Measurements from ENCODE around the gene POLK.
"Not testable (repeated sequence)": the region's sequence is repeated elsewhere in the genome, so short reads cannot be mapped to it uniquely, and the experiment has no call there.

POLK gene

DNA sequence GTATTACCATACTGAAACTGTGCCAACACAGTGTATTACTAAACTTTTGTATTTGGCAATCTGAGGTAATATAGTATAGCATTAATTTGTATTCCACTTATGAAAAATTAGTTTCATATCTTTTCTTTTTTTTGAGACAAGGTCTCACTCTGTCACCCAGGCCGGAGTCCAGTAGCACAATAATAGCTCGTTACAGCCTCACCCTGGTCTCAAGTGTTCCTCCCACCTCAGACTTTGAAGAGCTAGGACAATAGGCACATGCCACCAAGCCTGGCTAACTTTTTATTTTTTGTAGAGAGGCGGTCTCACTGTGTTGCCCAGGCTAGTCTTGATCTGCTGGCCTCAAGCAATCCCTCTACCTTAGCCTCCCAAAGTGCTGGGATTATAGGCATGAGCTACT is 36.1 kb downstream of the POLK start:
- in situ Hi-C loops (cut with MboI; ENCODE audit: low sequenced_read_pairs): no loop called here

GRCh38 chr5:75550597-75550996 is 38.9 kb downstream of the POLK start:
- in situ Hi-C loops (cut with MboI; ENCODE audit: low sequenced_read_pairs): no loop called here

DNA sequence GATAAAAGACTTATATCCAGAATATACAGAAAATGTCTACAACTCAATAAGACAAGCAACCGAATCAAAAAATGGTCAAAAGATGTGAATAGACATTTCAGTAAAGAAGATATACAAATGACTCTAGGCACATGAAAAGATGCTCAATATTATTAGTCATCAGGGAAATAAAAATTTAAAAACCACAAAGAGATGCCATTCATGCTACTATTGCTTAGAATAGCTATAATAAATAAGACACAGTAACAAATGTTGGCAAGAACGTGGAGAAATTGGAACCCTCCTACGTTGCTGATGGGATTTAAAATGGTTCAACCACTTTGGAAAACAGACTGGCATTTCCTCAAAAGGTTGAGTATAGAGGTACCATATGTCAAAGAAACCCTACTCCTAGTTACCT is 39.8 kb downstream of the POLK start:
- in situ Hi-C loops (cut with MboI; ENCODE audit: low sequenced_read_pairs): no loop called here

- in situ Hi-C loops (cut with MboI; ENCODE audit: low sequenced_read_pairs): no loop called here
These were observed 41.1 kb downstream of the POLK start for GRCh38 chr5:75552764-75553163.

DNA sequence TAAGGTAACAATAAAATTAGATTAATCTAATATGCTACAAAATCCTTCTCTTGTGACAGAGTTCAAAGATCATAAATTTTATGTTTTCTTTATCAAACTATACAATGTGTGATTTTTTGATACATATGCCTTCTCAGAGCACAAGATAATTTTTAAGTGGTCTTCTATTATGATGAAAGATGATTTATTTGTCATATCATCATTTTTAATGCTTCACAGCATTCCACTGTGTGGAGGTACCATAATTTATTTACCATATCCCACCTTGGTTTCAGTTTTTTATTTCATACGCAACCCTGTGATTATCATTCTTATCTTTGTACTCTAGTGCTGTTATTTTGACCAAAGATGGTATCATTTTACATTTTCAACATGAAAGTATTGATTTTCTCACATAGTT is 41.7 kb downstream of the POLK start:
- in situ Hi-C loops (cut with MboI; ENCODE audit: low sequenced_read_pairs): no loop called here

- in situ Hi-C loops (cut with MboI; ENCODE audit: low sequenced_read_pairs): no loop called here
These were observed 46.5 kb downstream of the POLK start for GRCh38 chr5:75558221-75558620.

GRCh38 chr5:75558981-75559632 is 47.4 kb downstream of the POLK start:
- in situ Hi-C loops (cut with MboI; ENCODE audit: low sequenced_read_pairs): no loop called here

DNA sequence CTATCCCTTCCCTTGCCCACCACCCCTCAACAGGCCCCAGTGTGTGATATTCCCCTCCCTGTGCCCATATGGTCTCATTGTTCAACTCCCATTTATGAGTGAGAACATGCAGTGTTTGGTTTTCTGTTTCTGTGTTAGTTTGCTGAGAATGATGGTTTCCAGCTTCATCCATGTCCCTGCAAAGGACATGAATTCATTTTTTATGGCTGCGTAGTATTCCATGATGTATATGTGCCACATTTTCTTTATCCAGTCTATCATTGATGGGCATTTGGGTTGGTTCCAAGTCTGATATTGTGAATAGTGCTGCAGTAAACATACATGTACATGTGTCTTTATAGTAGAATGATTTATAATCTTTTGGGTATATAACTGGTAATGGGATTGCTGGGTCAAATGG is 49.0 kb downstream of the POLK start:
- in situ Hi-C loops (cut with MboI; ENCODE audit: low sequenced_read_pairs): not testable (repeated sequence)

- in situ Hi-C loops (cut with MboI; ENCODE audit: low sequenced_read_pairs): not testable (repeated sequence)
These were observed 54.5 kb downstream of the POLK start for GRCh38 chr5:75565991-75566709.

DNA sequence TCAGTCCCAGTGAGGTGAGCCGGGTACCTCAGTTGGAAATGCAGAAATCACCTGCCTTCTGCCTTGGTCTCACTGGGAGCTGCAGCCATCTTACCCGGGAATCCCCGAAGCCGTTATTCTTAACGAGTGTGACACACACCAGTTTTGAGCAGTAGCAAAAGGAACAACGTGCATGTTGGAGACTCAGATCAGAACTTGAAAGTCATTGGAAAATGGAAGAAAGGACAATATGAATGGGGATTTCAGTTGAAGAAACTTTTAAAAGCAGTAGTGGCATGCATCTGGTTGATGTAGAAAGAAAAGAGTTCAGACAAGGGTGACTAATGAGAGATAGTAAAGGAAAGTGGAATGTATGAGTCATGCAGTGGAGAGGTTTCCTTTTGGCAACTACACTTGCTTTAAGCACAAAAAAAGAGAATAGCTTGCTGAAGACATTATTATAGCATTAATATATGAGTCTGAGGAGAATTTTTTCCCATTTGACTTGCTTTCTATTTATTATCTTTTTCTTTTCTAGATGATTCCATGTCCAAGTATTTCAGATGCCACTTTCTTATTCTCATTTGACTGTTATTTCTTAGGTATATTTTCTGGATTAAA is 55.1 kb downstream of the POLK start:
- in situ Hi-C loops (cut with MboI; ENCODE audit: low sequenced_read_pairs): no loop called here

DNA sequence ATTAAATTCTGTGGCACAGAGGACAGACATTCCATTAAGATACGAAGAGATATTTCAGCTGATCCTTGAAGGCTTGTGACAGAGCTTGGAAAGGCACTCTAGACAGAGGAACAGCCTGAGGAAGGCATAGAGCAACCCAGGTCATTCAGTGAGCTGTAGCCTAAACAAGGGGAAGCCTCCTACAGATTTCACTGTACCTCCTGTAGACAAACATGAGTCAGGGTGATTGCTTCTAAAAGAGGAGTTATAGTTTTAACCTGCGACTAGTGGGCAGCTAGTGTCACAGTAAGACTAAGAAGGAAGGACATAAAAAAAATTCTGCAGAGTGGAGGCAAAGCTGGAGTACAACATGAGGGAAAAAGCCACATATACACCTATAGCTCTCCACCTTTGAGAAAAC is 56.0 kb downstream of the POLK start:
- in situ Hi-C loops (cut with MboI; ENCODE audit: low sequenced_read_pairs): no loop called here

GRCh38 chr5:75568202-75568601 is 56.5 kb downstream of the POLK start:
- in situ Hi-C loops (cut with MboI; ENCODE audit: low sequenced_read_pairs): no loop called here

DNA sequence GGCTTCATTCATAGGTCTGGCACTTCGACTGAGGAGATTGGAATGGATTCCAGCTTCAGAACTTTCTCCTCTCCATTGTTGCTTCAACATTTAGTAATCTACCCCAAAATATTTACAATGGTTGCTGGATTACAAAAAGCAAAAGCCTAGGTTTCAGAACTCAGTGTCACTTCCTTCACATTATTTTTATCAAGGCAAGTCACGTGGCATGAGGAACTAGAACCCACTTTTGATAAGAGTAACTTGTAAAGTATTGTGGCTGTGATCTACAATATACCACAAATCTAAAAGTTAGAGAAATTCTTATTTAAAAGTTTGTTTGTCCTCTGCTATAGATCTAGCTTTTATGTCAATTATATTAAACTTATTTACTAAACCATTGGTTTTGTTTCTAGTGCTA is 59.9 kb downstream of the POLK start:
- in situ Hi-C loops (cut with MboI; ENCODE audit: low sequenced_read_pairs): no loop called here

DNA sequence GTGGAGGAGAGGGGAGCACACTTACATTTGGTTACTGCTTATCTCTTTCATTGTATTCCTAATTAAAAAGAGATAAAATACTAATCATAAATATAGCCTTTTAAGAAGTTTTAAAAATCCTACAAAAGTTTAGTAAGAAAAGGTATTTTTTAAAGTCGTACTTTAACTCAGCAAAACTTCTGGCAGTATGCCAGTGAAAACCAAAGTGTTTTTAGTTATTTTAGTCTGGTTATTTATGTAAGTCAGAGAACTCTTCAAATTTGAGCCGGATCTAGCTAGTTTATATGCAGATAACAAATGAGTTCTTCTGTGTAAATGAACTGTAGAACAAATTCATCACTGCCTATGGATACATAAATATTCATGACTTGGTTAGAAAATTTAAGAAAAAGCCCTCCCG is 63.1 kb downstream of the POLK start:
- in situ Hi-C loops (cut with MboI; ENCODE audit: low sequenced_read_pairs): no loop called here

- in situ Hi-C loops (cut with MboI; ENCODE audit: low sequenced_read_pairs): not testable (repeated sequence)
These were observed 66.6 kb downstream of the POLK start for GRCh38 chr5:75578280-75578679.

- in situ Hi-C loops (cut with MboI; ENCODE audit: low sequenced_read_pairs): no loop called here
These were observed 73.0 kb downstream of the POLK start for GRCh38 chr5:75584641-75585040.

- in situ Hi-C loops (cut with MboI; ENCODE audit: low sequenced_read_pairs): no loop called here
These were observed 77.0 kb downstream of the POLK start for GRCh38 chr5:75588666-75589065.

DNA sequence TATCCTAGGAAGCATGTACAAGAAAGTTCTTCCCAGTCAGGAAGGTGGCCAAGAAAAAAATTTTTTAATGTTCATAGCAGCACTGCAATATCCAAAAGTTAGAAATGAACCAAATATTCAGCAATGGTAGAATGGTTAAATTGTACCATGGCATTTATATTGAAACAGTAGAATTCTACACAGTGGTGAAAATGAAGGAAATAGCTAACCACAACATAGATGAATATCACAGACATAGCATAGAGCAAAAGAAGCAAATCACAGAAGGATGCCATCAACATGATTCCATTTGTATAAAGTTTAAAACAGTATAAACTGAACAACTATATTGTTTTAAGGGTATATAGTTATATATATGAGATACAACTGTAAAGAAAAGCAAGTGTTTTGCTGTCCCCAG is 88.8 kb downstream of the POLK start:
- in situ Hi-C loops (cut with MboI; ENCODE audit: low sequenced_read_pairs): no loop called here

- in situ Hi-C loops (cut with MboI; ENCODE audit: low sequenced_read_pairs): no loop called here
These were observed 89.9 kb downstream of the POLK start for GRCh38 chr5:75601567-75601966.

GRCh38 chr5:75601996-75602395 is 90.3 kb downstream of the POLK start:
- in situ Hi-C loops (cut with MboI; ENCODE audit: low sequenced_read_pairs): no loop called here

GRCh38 chr5:75603371-75603770 is 91.7 kb downstream of the POLK start:
- in situ Hi-C loops (cut with MboI; ENCODE audit: low sequenced_read_pairs): no loop called here

DNA sequence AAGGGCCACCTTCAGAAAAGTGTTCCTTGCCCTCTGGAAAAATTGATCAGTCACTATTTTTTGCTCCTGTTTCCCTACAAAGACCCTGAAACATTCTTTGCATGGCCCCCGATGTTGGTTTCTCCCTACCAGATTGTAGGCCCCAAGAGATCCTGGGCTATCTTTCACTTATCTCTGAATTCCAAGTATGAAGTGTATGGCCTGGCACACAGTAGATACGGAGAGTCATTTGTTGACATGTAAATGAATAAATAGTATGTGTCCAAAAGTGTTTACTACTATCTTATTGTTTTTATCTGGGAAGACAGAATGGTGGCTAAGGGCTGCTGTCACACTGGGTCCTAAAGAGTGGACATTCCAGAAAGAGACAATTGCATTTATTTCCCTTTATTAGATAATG is 92.1 kb downstream of the POLK start:
- in situ Hi-C loops (cut with MboI; ENCODE audit: low sequenced_read_pairs): no loop called here
